ENCODE measurements around the gene IFNLR1.

DNA sequence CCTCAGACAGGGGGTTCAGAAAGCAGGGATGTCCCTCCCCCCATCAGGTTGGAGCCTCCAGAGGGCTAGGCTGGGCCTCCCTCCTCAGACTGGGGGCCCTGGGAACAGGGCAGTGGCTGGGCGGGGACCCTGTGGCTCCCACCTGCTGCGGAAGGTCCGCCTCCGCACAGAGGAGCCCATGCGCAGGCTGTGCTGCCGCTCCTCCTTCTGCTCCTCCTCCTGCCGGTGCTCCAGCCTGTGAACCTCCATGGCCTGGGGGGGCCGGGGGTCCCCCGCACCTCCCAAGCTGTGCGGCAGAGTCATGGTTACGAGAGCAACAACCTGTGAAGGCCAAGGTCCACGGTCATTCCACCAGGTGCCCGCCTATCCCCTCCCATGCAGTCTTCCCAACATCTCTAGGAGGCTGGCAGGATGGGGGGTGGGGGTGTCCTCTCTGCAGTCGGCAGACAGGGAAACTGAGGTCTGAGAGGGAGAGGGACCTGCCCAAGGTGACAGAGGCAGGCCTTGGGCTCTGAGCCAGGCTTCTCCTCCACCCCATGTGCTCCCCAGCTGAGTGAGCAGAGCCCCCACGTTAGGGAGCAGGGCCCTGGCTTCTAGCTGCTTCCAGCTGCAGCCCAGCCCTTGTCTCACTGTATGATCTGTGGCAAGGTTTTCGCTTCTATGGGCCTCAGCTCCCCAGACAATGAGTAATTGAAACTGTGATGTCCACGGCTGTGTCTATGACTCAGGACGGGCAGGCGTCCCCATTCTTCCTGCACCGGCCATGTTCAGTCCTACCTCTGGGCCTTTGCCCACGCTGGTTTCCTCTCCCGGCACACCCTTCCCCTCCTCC lies 78.5 kb downstream of the IFNLR1 start:
- TF ChIP-seq, protein P1, sequence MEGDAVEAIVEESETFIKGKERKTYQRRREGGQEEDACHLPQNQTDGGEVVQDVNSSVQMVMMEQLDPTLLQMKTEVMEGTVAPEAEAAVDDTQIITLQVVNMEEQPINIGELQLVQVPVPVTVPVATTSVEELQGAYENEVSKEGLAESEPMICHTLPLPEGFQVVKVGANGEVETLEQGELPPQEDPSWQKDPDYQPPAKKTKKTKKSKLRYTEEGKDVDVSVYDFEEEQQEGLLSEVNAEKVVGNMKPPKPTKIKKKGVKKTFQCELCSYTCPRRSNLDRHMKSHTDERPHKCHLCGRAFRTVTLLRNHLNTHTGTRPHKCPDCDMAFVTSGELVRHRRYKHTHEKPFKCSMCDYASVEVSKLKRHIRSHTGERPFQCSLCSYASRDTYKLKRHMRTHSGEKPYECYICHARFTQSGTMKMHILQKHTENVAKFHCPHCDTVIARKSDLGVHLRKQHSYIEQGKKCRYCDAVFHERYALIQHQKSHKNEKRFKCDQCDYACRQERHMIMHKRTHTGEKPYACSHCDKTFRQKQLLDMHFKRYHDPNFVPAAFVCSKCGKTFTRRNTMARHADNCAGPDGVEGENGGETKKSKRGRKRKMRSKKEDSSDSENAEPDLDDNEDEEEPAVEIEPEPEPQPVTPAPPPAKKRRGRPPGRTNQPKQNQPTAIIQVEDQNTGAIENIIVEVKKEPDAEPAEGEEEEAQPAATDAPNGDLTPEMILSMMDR (IDR thresholded peaks at IDR 0.05), result no peak
- no peak for TF ChIP-seq POLR2A (IDR thresholded peaks at IDR 0.05)
